Spinal cord (tissue), 10 donors: Measurements from ENCODE around the gene EYA3. TPM values are rescaled to one million over a fixed set of nuclear protein-coding genes. Genes with fewer than 3 reads are reported as not detected.

ENCODE experiments used
- DNase-seq, 6 donors: peaks; one replicate each; pipeline versions ENCODE4 v3.0.0 to v3.0.0-alpha.2; 2013 to 2015; ENCODE audit warnings: low spot score in 6 of 6, low read depth in 4 of 6
- H3K27ac ChIP-seq: one replicate; pipeline ENCODE4 v1.5.1; 2013; ENCODE audit warnings: low read depth, low read length, control low read depth
- H3K27me3 ChIP-seq: one replicate; pipeline ENCODE4 v1.6.1; 2013; ENCODE audit warnings: low read length; ENCODE audit not compliant: control insufficient read depth, insufficient read depth
- H3K36me3 ChIP-seq: one replicate; pipeline ENCODE4 v1.6.1; 2013; ENCODE audit warnings: low read length; ENCODE audit not compliant: control insufficient read depth, insufficient read depth
- H3K4me1 ChIP-seq: one replicate; pipeline ENCODE4 v1.6.1; 2013; ENCODE audit warnings: low read length; ENCODE audit not compliant: control insufficient read depth, insufficient read depth
- H3K4me3 ChIP-seq: one replicate; pipeline ENCODE4 v1.5.1; 2013; ENCODE audit warnings: low read depth, low read length, control low read depth
- H3K9me3 ChIP-seq: one replicate; pipeline ENCODE4 v1.6.1; 2013; ENCODE audit warnings: low read length; ENCODE audit not compliant: control insufficient read depth, insufficient read depth
- WGBS: methylation state at CpG from one replicate; pipeline ENCODE4 v1.1.5; 2013; ENCODE audit warnings: missing lambda C conversion rate; ENCODE audit not compliant: insufficient coverage; 5-methylcytosine and 5-hydroxymethylcytosine counted together
- polyA plus RNA-seq, 2 donors: library from polyadenylated mRNA; unstranded; fragments of 120-200 nt; gene quantifications; one replicate each; pipeline ENCODE4 v1.2.1, GENCODE V29; 2013; ENCODE audit not compliant: insufficient read length in 2 of 2
- total RNA-seq, 2 donors: library from RNA; depleted of rRNA in 1 of 2; stranded (reverse); fragments of 120-200 nt in 1 of 2; fragments of >200 nt in 1 of 2; gene quantifications; one replicate each; pipeline versions ENCODE4 v1.2.3 to v1.2.4, GENCODE V29; 2013 to 2014
- donor health status: healthy.

The EYA3 gene
- total and polyA plus RNA-seq, 4 donors, result 14.3 to 17.5 (median 15.1) TPM

- Histone ChIP-seq H3K36me3 (peaks cover 3% of the 10 kb centered on the region), H3K4me1 (no peaks in the 10 kb centered on the region), H3K27ac (no peak overlapping the region), H3K27me3 (no peaks in the 10 kb centered on the region), H3K9me3 (no peaks in the 10 kb centered on the region), H3K4me3 (no peak overlapping the region)
- WGBS, result no CpG with 5 or more reads among the region's 7 CpGs
- DNase-seq, result no peak
Observed at GRCh38 chr1:28062806-28063205, 25.6 kb downstream of the EYA3 start.

- no peaks in the 10 kb centered on the region for H3K27me3 ChIP-seq
- H3K9me3 ChIP-seq, result no peaks in the 10 kb centered on the region
- H3K36me3 ChIP-seq, result no peaks in the 10 kb centered on the region
- 93% methylated on average over 3 of the region's 8 CpGs for WGBS
- no peak for DNase-seq
- H3K4me3 ChIP-seq, result no peak overlapping the region
- H3K27ac ChIP-seq, result no peak overlapping the region
- H3K4me1 ChIP-seq, result no peaks in the 10 kb centered on the region
Observed at GRCh38 chr1:28058971-28059878, 29.2 kb downstream of the EYA3 start.

- no peak for DNase-seq
- Histone ChIP-seq H3K9me3 (no peaks in the 10 kb centered on the region), H3K36me3 (no peaks in the 10 kb centered on the region), H3K4me3 (no peak overlapping the region), H3K4me1 (no peaks in the 10 kb centered on the region), H3K27me3 (no peaks in the 10 kb centered on the region), H3K27ac (no peak overlapping the region)
- WGBS, result 38% methylated on average over 2 of the region's 4 CpGs
Observed at GRCh38 chr1:28058168-28058567, 30.2 kb downstream of the EYA3 start.

- no peak for DNase-seq
- no peak overlapping the region for H3K27ac ChIP-seq
- H3K36me3 ChIP-seq, result no peaks in the 10 kb centered on the region
- no peaks in the 10 kb centered on the region for H3K9me3 ChIP-seq
- no peaks in the 10 kb centered on the region for H3K4me1 ChIP-seq
- 69% methylated on average over 3 of the region's 4 CpGs for WGBS
- H3K27me3 ChIP-seq, result no peaks in the 10 kb centered on the region
- no peak overlapping the region for H3K4me3 ChIP-seq
Observed at GRCh38 chr1:28056129-28056925, 32.1 kb downstream of the EYA3 start.

- H3K27ac ChIP-seq, result no peak overlapping the region
- DNase-seq, result peak in 1 of 6 donors; percentile 42
- WGBS, result no CpG with 5 or more reads among the region's 1 CpG
Observed at GRCh38 chr1:28050776-28051175, 37.6 kb downstream of the EYA3 start.

GRCh38 chr1:28046716-28047115 is 41.7 kb downstream of the EYA3 start:
- H3K36me3 ChIP-seq, result peaks cover 15% of the 10 kb centered on the region
- DNase-seq, result no peak
- H3K9me3 ChIP-seq, result no peaks in the 10 kb centered on the region
- H3K27ac ChIP-seq, result no peak overlapping the region
- 100% methylated on average over 3 of the region's 4 CpGs for WGBS
- H3K4me1 ChIP-seq, result no peaks in the 10 kb centered on the region
- H3K4me3 ChIP-seq, result no peak overlapping the region
- no peaks in the 10 kb centered on the region for H3K27me3 ChIP-seq

More at GRCh38 chr1:28050776-28051175, 37.6 kb downstream of the EYA3 start:
- no peaks in the 10 kb centered on the region for H3K9me3 ChIP-seq
- H3K27me3 ChIP-seq, result no peaks in the 10 kb centered on the region
- peaks cover 15% of the 10 kb centered on the region for H3K36me3 ChIP-seq
- H3K4me1 ChIP-seq, result no peaks in the 10 kb centered on the region
- no peak overlapping the region for H3K4me3 ChIP-seq

- Histone ChIP-seq H3K4me1 (no peaks in the 10 kb centered on the region), H3K36me3 (peaks cover 21% of the 10 kb centered on the region), H3K9me3 (no peaks in the 10 kb centered on the region), H3K4me3 (no peak overlapping the region), H3K27me3 (no peaks in the 10 kb centered on the region), H3K27ac (no peak overlapping the region)
- no CpG with 5 or more reads among the region's 1 CpG for WGBS
- DNase-seq, result no peak
Observed at GRCh38 chr1:28045777-28046176, 42.6 kb downstream of the EYA3 start.

- Histone ChIP-seq H3K9me3 (no peaks in the 10 kb centered on the region), H3K4me1 (no peaks in the 10 kb centered on the region), H3K36me3 (peaks cover 26% of the 10 kb centered on the region), H3K27me3 (no peaks in the 10 kb centered on the region), H3K27ac (no peak overlapping the region), H3K4me3 (no peak overlapping the region)
- DNase-seq, result no peak
- no CpG with 5 or more reads among the region's 1 CpG for WGBS
Observed at GRCh38 chr1:28044399-28044798, 44.0 kb downstream of the EYA3 start.

- no peaks in the 10 kb centered on the region for H3K27me3 ChIP-seq
- no peaks in the 10 kb centered on the region for H3K9me3 ChIP-seq
- H3K27ac ChIP-seq, result no peak overlapping the region
- H3K36me3 ChIP-seq, result peaks cover 15% of the 10 kb centered on the region
- H3K4me1 ChIP-seq, result no peaks in the 10 kb centered on the region
- no peak for DNase-seq
- H3K4me3 ChIP-seq, result no peak overlapping the region
- no CpG with 5 or more reads among the region's 2 CpGs for WGBS
Observed at GRCh38 chr1:28039341-28039740, 49.1 kb downstream of the EYA3 start.
